ENCODE results near the gene HPCAL1.

- TF ChIP-seq CTCF (IDR thresholded peaks at IDR 0.05) (no peak), POLR2A (IDR thresholded peaks at IDR 0.05) (no peak)
Measured at GRCh38 chr2:10344105-10345066, 41.7 kb downstream of the HPCAL1 start.
